ENCODE results near the gene PCNX2. TPM values are rescaled to one million over a fixed set of nuclear protein-coding genes. Genes with fewer than 3 reads are reported as not detected.

PCNX2 gene
- total and polyA plus RNA-seq, 3 donors from 2014 or later: 8.4 to 28.9 (median 27.6) TPM

GRCh38 chr1:233080286-233080685 lies 215.2 kb downstream of the PCNX2 start:
- H3K9me3 ChIP-seq: no peaks in the 10 kb centered on the region
- TF ChIP-seq POLR2A (IDR thresholded peaks at IDR 0.05): no peak
- TF ChIP-seq, protein P1, sequence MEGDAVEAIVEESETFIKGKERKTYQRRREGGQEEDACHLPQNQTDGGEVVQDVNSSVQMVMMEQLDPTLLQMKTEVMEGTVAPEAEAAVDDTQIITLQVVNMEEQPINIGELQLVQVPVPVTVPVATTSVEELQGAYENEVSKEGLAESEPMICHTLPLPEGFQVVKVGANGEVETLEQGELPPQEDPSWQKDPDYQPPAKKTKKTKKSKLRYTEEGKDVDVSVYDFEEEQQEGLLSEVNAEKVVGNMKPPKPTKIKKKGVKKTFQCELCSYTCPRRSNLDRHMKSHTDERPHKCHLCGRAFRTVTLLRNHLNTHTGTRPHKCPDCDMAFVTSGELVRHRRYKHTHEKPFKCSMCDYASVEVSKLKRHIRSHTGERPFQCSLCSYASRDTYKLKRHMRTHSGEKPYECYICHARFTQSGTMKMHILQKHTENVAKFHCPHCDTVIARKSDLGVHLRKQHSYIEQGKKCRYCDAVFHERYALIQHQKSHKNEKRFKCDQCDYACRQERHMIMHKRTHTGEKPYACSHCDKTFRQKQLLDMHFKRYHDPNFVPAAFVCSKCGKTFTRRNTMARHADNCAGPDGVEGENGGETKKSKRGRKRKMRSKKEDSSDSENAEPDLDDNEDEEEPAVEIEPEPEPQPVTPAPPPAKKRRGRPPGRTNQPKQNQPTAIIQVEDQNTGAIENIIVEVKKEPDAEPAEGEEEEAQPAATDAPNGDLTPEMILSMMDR (IDR thresholded peaks at IDR 0.05): no peak
- peaks cover 3% of the 10 kb centered on the region for H3K4me1 ChIP-seq
- no peaks in the 10 kb centered on the region for H3K36me3 ChIP-seq (ENCODE audit: low read depth, missing control alignments)
- WGBS, 2 donors: 94 to 97% methylated on average over 3 of the region's 3 CpGs
- no peak overlapping the region for H3K4me3 ChIP-seq
- intact Hi-C loops (cut with DNase I; ENCODE audit: low total_unique reads): no loop called here
- H3K27me3 ChIP-seq: no peaks in the 10 kb centered on the region
- no peak for DNase-seq
- H3K27ac ChIP-seq: no peak overlapping the region

- intact Hi-C loops (cut with DNase I; ENCODE audit: low total_unique reads): no loop called here
- WGBS, 2 donors: 92 to 97% methylated on average over 4 of the region's 4 CpGs
- Histone ChIP-seq H3K4me1 (peaks cover 3% of the 10 kb centered on the region), H3K27me3 (no peaks in the 10 kb centered on the region), H3K4me3 (no peak overlapping the region), H3K27ac (no peak overlapping the region), H3K9me3 (no peaks in the 10 kb centered on the region), H3K36me3 (ENCODE audit: low read depth, missing control alignments) (no peaks in the 10 kb centered on the region)
- no peak for DNase-seq
- TF ChIP-seq, protein P1 (IDR thresholded peaks at IDR 0.05): no peak
- TF ChIP-seq POLR2A (IDR thresholded peaks at IDR 0.05): no peak
These were observed 216.0 kb downstream of the PCNX2 start for GRCh38 chr1:233079574-233079973.

DNA sequence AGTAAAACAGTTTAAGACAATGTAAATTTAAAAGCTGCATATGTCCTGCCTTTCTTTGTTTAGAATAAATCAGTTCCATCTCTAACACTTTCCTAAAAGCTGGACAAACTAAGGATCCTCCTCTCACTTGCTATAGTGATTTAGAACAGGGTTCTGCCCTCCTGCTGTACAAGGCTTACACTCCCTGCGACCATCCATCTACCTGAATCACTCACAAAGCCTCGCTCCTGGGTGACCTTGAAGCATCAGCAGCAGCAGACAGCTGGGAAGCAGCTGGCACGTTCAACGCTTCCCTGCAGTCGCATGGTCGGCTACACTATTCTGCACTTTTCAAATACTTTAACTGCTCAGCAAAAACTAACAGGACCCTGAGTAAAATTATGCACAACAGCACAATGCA lies 217.1 kb downstream of the PCNX2 start:
- no peaks in the 10 kb centered on the region for H3K36me3 ChIP-seq (ENCODE audit: low read depth, missing control alignments)
- DNase-seq: no peak
- TF ChIP-seq POLR2A (IDR thresholded peaks at IDR 0.05): no peak
- TF ChIP-seq, protein P1 (IDR thresholded peaks at IDR 0.05): no peak
- H3K4me1 ChIP-seq: peaks cover 3% of the 10 kb centered on the region
- no peaks in the 10 kb centered on the region for H3K27me3 ChIP-seq
- 54 to 57% methylated on average over 6 of the region's 6 CpGs for WGBS, 2 donors
- no peak overlapping the region for H3K4me3 ChIP-seq
- H3K9me3 ChIP-seq: no peaks in the 10 kb centered on the region
- intact Hi-C loops (cut with DNase I; ENCODE audit: low total_unique reads): no loop called here
- H3K27ac ChIP-seq: no peak overlapping the region

GRCh38 chr1:233075915-233076295 lies 219.6 kb downstream of the PCNX2 start:
- Histone ChIP-seq H3K27me3 (no peaks in the 10 kb centered on the region), H3K4me3 (no peak overlapping the region), H3K4me1 (no peaks in the 10 kb centered on the region), H3K36me3 (ENCODE audit: low read depth, missing control alignments) (no peaks in the 10 kb centered on the region), H3K27ac (no peak overlapping the region), H3K9me3 (no peaks in the 10 kb centered on the region)
- WGBS, 2 donors: 92 to 98% methylated on average over 1 of the region's 1 CpG
- intact Hi-C loops (cut with DNase I; ENCODE audit: low total_unique reads): no loop called here
- no peak for TF ChIP-seq POLR2A (IDR thresholded peaks at IDR 0.05)
- TF ChIP-seq, protein P1 (IDR thresholded peaks at IDR 0.05): no peak
- DNase-seq: no peak

DNA sequence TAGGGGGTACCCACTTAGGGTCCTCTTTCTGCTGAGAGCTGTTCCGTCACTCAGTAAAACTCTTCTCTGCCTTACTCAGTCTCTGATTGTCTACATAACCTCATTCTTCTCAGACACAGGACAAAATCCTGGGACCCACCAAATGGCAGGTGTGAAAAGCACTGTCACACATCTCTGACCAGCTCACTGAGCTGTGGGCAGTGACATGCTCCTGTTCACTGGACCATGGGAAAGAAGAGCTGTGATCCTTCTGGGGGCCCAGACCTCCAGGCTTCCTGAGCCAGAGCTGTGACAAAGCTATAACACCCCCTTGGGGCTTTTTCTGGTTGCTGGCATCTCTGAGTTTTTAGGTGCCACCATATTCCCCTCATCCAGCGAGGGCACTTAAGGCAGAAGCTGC lies 229.4 kb downstream of the PCNX2 start:
- no peak for DNase-seq
- intact Hi-C loops (cut with DNase I; ENCODE audit: low total_unique reads): no loop called here
- Histone ChIP-seq H3K27ac (no peak overlapping the region), H3K36me3 (ENCODE audit: low read depth, missing control alignments) (no peaks in the 10 kb centered on the region), H3K9me3 (no peaks in the 10 kb centered on the region), H3K4me1 (no peaks in the 10 kb centered on the region), H3K27me3 (no peaks in the 10 kb centered on the region), H3K4me3 (no peak overlapping the region)
- TF ChIP-seq, protein P1 (IDR thresholded peaks at IDR 0.05): no peak
- TF ChIP-seq POLR2A (IDR thresholded peaks at IDR 0.05): no peak
- 95 to 100% methylated on average over 2 of the region's 2 CpGs for WGBS, 2 donors

All from testis (tissue), 3 donors.